Astrocyte (in vitro differentiated cells and primary cell): ENCODE data around the gene NDUFS1. TPM values are rescaled to one million over a fixed set of nuclear protein-coding genes. Genes with fewer than 3 reads are reported as not detected.

ENCODE experiments used
- DNase-seq: peaks from one replicate; pipeline ENCODE4 v3.0.0-alpha.2; 2010; ENCODE audit warnings: low read depth
- FAIRE-seq: peaks from 2 replicates; lab custom pipeline; 2011; peaks lifted over from hg19 to GRCh38; lab: Jason Lieb, UNC
- H2AFZ ChIP-seq: 2 replicates; pipeline ENCODE4 v1.6.0; 2012; ENCODE audit warnings: low read depth, low read length, inconsistent platforms
- H3K27ac ChIP-seq: 2 replicates; pipeline ENCODE4 v1.5.1; 2011; ENCODE audit warnings: low read depth, low read length, inconsistent platforms
- H3K27me3 ChIP-seq: 2 replicates; pipeline ENCODE4 v1.6.0; 2011; ENCODE audit warnings: low read length, inconsistent platforms; ENCODE audit not compliant: insufficient read depth
- H3K36me3 ChIP-seq: 2 replicates; pipeline ENCODE4 v1.5.1; 2011; ENCODE audit warnings: low read length, inconsistent platforms; ENCODE audit not compliant: insufficient read depth
- H3K4me1 ChIP-seq: 2 replicates; pipeline ENCODE4 v1.5.1; 2011; ENCODE audit warnings: low read length, inconsistent platforms; ENCODE audit not compliant: insufficient read depth
- H3K4me2 ChIP-seq: 2 replicates; pipeline ENCODE4 v1.6.0; 2012; ENCODE audit warnings: low read length, inconsistent platforms
- H3K4me3 ChIP-seq: 2 replicates; pipeline ENCODE4 v1.5.1; 2011; ENCODE audit warnings: low read depth, mild to moderate bottlenecking, low read length, inconsistent platforms; ENCODE audit not compliant: insufficient read depth
- H3K79me2 ChIP-seq: 2 replicates; pipeline ENCODE4 v1.6.0; 2012; ENCODE audit warnings: mild to moderate bottlenecking, low read length, inconsistent platforms; ENCODE audit not compliant: insufficient read depth
- H3K9ac ChIP-seq: 2 replicates; pipeline ENCODE4 v1.6.0; 2012; ENCODE audit warnings: mild to moderate bottlenecking, low read length, inconsistent platforms
- H3K9me3 ChIP-seq: 2 replicates; pipeline ENCODE4 v1.5.1; 2012; ENCODE audit warnings: low read depth, mild to moderate bottlenecking, low read length, inconsistent platforms; ENCODE audit not compliant: insufficient read depth
- H4K20me1 ChIP-seq: 2 replicates; pipeline ENCODE4 v1.6.0; 2012; ENCODE audit warnings: low read length, inconsistent platforms; ENCODE audit not compliant: insufficient read depth
- H3K27ac Mint-ChIP-seq: one replicate; pipeline ENCODE4 v1.8.0; 2021; ENCODE audit warnings: mild to moderate bottlenecking, mixed read lengths; ENCODE audit not compliant: unreplicated experiment
- H3K27me3 Mint-ChIP-seq: one replicate; pipeline ENCODE4 v1.8.0; 2021; ENCODE audit warnings: low read depth, mixed read lengths; ENCODE audit not compliant: unreplicated experiment
- H3K36me3 Mint-ChIP-seq: one replicate; pipeline ENCODE4 v1.8.0; 2021; ENCODE audit warnings: low read depth, mixed read lengths; ENCODE audit not compliant: unreplicated experiment
- H3K4me1 Mint-ChIP-seq: one replicate; pipeline ENCODE4 v1.8.0; 2021; ENCODE audit warnings: low read depth, mixed read lengths; ENCODE audit not compliant: unreplicated experiment
- H3K4me3 Mint-ChIP-seq: one replicate; pipeline ENCODE4 v1.8.0; 2021; ENCODE audit warnings: mild to moderate bottlenecking, moderate library complexity, mixed read lengths; ENCODE audit not compliant: unreplicated experiment
- H3K9me3 Mint-ChIP-seq: one replicate; pipeline ENCODE4 v1.8.0; 2021; ENCODE audit warnings: mild to moderate bottlenecking, mixed read lengths; ENCODE audit not compliant: unreplicated experiment
- EZH2 ChIP-seq: IDR thresholded peaks from 2 replicates; pipeline ENCODE4 v1.6.1; 2012; ENCODE audit warnings: mild to moderate bottlenecking, low read length, inconsistent platforms; ENCODE audit not compliant: insufficient read depth
- total RNA-seq: library from RNA; stranded (reverse); gene quantifications from 2 replicates; pipeline ENCODE4 v1.2.1, GENCODE V29; 2021
- TF ChIP-seq, protein P1 (sequence below): IDR thresholded peaks from 2 replicates; pipeline ENCODE4 v1.5.1; 2011; ENCODE audit warnings: low read depth, mild to moderate bottlenecking, inconsistent platforms, low read length, moderate library complexity; ENCODE audit not compliant: insufficient read depth

Gene NDUFS1
- total RNA-seq, 1 donor from 2014 or later, result 100 TPM

DNA sequence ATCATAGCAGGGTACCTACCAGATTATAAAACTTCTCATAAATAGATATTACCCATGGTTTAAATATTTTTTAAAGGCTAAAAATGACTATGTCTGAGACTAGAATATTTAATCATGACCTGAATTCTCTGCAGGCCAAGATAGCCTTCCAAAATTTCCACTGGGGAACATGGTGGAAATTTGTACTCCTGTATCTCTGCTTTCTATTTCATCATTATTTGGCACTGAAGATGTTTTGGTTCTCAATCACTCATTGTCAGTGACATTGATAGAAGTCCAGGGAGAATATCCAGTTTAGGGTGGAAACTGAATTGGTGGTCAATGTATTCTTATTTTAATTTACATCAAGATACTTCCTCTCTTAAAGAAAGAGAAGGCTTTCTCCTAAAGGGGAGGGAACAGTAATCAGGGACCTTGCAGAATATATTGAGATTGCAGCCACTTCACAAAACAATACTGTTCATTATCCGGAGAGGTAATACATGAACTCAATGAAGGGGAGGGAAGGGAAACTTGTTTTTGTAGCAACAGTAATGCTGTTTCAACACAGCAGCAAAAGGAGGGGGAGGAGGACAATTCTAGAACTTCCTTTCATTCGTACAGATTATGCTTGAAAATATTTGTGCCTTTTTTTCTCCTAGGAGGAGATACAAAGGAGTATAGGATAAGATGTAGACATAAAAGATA is 34.6 kb upstream of the NDUFS1 start:
- Mint-ChIP-seq H3K9me3 (no peaks in the 10 kb centered on the region), H3K4me3 (no peak overlapping the region), H3K4me1 (peaks cover 4% of the 10 kb centered on the region), H3K27ac (no peak overlapping the region), H3K36me3 (peaks cover 10% of the 10 kb centered on the region), H3K27me3 (peaks cover 3% of the 10 kb centered on the region)
- Histone ChIP-seq H3K27me3 (no peaks in the 10 kb centered on the region), H3K79me2 (no peaks in the 10 kb centered on the region), H3K4me3 (no peak overlapping the region), H3K4me1 (no peaks in the 10 kb centered on the region), H4K20me1 (no peaks in the 10 kb centered on the region), H3K27ac (no peak overlapping the region), H3K9ac (no peak overlapping the region), H2AFZ (no peak overlapping the region), H3K9me3 (no peaks in the 10 kb centered on the region), H3K4me2 (no peak overlapping the region), H3K36me3 (no peaks in the 10 kb centered on the region)
- TF ChIP-seq, protein P1, sequence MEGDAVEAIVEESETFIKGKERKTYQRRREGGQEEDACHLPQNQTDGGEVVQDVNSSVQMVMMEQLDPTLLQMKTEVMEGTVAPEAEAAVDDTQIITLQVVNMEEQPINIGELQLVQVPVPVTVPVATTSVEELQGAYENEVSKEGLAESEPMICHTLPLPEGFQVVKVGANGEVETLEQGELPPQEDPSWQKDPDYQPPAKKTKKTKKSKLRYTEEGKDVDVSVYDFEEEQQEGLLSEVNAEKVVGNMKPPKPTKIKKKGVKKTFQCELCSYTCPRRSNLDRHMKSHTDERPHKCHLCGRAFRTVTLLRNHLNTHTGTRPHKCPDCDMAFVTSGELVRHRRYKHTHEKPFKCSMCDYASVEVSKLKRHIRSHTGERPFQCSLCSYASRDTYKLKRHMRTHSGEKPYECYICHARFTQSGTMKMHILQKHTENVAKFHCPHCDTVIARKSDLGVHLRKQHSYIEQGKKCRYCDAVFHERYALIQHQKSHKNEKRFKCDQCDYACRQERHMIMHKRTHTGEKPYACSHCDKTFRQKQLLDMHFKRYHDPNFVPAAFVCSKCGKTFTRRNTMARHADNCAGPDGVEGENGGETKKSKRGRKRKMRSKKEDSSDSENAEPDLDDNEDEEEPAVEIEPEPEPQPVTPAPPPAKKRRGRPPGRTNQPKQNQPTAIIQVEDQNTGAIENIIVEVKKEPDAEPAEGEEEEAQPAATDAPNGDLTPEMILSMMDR, result no peak
- TF ChIP-seq EZH2, result no peak
- FAIRE-seq, result no peak
- no peak for DNase-seq

DNA sequence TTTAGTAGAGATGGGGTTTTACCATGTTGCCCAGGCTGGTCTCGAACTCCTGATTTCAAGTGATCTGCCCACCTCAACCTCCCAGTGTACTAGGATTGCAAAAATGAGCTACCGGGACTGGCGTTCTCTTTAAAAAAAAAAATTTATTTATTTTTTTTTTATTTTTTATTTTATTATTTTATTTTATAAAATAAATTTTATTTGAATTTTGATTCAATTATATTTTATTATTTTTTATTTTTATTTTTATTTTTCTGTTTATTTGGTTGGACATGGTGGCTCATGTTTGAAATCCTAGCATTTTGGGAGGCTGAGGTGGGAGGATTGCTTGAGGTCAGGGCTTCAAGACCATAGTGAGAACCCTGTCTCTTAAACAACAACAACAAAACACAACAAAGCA is 32.9 kb upstream of the NDUFS1 start:
- H3K4me3 ChIP-seq, result no peak overlapping the region

More for the DNA sequence above, 32.9 kb upstream of the NDUFS1 start:
- no peak overlapping the region for H3K27ac Mint-ChIP-seq
- H3K27me3 ChIP-seq, result no peaks in the 10 kb centered on the region
- H3K36me3 Mint-ChIP-seq, result peaks cover 11% of the 10 kb centered on the region
- no peak overlapping the region for H3K9ac ChIP-seq
- H3K27ac ChIP-seq, result no peak overlapping the region
- H3K27me3 Mint-ChIP-seq, result peaks cover 5% of the 10 kb centered on the region
- FAIRE-seq, result no peak
- no peaks in the 10 kb centered on the region for H3K9me3 Mint-ChIP-seq
- H3K4me1 ChIP-seq, result no peaks in the 10 kb centered on the region
- H3K9me3 ChIP-seq, result no peaks in the 10 kb centered on the region
- no peak overlapping the region for H2AFZ ChIP-seq
- no peaks in the 10 kb centered on the region for H4K20me1 ChIP-seq
- H3K4me3 Mint-ChIP-seq, result no peak overlapping the region
- H3K4me1 Mint-ChIP-seq, result no peaks in the 10 kb centered on the region
- no peak overlapping the region for H3K4me2 ChIP-seq
- no peaks in the 10 kb centered on the region for H3K79me2 ChIP-seq
- TF ChIP-seq EZH2, result no peak
- TF ChIP-seq, protein P1, result no peak
- DNase-seq, result no peak
- no peaks in the 10 kb centered on the region for H3K36me3 ChIP-seq
